ENCODE results near the gene CRTC1.
A peak's percentile ranks its signal among the peaks of the same experiment; 100 is the strongest.

Gene CRTC1

DNA sequence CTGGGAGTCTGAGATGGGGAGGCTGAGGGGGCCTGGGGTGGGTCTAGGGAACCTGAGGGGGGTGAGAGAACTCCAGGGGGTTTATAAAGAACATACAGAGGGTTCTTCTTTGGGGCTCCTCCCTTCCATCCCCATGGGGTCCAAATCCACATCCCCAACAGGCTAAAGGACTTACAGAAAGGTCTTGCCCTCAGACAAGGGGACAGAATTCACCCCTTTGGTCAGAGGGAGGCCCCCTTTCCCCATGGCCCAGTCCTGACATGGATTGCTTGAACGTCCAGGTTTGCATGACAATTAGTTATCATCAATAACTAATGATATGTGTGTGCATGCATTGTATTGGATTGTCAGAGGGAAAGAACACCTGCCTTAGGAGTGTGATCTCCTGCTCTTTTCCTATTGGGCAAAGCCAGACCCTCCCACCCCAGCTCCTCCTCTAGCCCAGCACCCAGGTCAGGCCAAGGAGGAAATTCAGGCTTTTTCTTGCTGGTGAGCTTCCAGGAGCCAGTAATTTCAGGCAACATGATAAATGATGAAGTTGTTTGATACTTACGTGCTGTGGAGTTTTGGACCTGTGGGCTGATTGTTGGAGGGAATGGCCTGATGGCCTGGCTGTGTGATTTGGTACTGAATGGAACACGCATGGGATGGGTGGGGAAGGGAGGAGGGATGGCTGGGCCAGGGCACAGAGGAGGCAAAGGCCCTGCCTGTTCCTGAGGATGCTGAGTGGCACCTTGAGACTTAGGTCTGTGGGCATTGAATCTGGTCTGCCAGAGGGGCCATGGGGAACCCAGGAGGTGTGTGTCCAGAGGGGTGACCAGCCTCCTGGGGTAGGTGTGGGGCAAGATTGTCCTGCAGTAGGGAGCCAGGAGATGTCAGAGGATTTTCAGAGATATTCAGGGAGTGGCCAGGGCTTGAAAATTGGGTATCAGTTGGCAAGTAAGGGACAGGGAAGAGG is 45.5 kb upstream of the CRTC1 start:
- TF ChIP-seq, protein P1, sequence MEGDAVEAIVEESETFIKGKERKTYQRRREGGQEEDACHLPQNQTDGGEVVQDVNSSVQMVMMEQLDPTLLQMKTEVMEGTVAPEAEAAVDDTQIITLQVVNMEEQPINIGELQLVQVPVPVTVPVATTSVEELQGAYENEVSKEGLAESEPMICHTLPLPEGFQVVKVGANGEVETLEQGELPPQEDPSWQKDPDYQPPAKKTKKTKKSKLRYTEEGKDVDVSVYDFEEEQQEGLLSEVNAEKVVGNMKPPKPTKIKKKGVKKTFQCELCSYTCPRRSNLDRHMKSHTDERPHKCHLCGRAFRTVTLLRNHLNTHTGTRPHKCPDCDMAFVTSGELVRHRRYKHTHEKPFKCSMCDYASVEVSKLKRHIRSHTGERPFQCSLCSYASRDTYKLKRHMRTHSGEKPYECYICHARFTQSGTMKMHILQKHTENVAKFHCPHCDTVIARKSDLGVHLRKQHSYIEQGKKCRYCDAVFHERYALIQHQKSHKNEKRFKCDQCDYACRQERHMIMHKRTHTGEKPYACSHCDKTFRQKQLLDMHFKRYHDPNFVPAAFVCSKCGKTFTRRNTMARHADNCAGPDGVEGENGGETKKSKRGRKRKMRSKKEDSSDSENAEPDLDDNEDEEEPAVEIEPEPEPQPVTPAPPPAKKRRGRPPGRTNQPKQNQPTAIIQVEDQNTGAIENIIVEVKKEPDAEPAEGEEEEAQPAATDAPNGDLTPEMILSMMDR (IDR thresholded peaks at IDR 0.05; ENCODE audit: insufficient read depth, low read depth, low read length, missing control alignments), result no peak
- peak overlapping the region; percentile 56 for H3K4me3 ChIP-seq (ENCODE audit: low read length)
- DNase-seq (ENCODE audit: low read depth), result peak; percentile 55

DNA sequence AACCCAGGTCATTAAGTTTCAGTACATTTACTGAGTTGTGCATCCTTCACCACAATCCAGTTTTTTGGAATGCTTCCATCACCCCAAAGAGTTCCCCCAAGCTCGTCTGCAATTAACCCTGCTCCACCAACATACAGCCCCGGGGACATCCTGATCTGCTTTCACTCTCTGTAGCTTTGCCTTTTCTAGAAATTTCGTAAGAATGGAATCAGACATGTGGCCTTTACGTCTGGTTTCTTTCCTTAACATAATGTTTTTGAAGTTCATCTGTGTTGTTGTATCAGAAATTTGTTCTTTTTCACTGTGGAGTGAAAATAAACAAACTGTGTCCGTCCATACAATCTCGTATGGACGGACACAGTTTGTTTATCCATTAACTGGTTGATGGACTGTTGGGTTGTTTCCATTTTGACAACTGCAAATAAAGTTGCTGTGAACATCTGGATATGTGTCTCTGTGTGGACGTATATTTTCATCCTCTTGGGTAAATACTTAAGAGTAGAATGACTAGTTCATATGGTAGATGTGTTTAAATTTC is 43.7 kb upstream of the CRTC1 start:
- no peak for DNase-seq (ENCODE audit: low read depth)
- TF ChIP-seq, protein P1 (IDR thresholded peaks at IDR 0.05; ENCODE audit: insufficient read depth, low read depth, low read length, missing control alignments), result no peak

DNA sequence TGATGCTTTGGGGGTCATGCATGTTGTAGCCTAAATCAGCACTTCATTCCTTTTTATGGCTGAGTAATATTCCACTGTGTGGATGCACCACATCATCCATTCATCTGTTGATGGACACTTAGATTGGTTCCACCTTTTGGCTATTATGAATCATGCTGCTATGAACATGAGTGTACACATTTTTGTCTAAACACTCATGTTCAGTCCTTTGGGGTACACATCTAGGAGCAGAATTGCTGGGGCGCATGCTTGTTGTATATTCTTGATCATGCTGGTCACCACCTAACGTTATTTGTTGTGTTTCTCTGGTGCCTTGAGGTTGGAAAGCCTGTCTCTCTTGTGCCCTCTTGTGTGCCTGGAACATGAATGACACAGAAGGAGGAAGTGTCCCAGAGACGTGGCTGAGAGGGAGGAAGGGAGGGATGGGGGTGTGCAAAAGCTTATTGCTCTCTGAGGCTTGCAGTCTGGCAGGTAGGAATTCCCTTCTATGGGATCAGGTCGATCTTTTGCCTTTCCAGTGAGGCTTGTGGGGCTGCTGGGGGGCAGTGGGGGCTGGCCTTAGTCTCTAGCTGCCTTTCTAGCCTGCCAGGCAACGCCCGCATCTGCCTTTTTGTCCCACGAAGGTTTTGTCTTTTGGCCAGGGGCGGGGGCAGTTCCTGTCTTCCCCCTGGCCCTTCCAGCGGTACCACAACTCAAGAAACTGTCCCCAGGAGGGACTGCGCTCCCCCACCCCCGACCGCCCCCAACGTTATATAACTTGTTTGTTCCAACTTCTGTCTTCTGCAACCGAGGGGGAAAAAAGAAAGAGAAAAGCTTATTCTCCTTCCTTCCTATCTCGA is 39.1 kb upstream of the CRTC1 start:
- TF ChIP-seq, protein P1 (IDR thresholded peaks at IDR 0.05; ENCODE audit: insufficient read depth, low read depth, low read length, missing control alignments), result no peak
- DNase-seq (ENCODE audit: low read depth), result peak; percentile 41
- H3K4me3 ChIP-seq (ENCODE audit: low read length), result no peak overlapping the region

More for the DNA sequence above, 43.7 kb upstream of the CRTC1 start:
- H3K4me3 ChIP-seq (ENCODE audit: low read length), result no peak overlapping the region

DNA sequence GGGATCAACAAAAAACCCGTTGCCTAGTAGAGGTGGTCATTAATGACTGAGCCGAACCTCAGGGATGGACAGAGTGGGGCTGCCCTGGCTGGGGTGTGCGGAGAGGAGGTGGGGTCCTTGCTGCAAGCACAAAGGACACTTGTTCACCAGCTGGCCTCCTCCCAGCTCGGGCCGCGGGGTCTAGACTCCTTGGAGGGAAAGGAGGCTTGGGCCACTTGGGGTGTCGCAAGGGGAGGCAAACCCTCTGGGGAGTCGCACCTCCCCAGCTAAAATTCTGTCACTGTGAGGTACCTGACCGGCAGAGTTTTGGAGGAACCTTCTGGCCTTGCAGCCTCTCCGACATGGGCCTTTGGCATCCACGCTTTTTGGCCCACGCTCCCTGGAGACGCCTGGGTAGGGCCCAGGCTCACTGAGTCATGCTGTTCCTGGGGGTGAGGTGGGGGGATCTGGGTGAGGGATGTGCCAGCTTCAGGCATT is 38.4 kb upstream of the CRTC1 start:
- no peak overlapping the region for H3K4me3 ChIP-seq (ENCODE audit: low read length)
- DNase-seq (ENCODE audit: low read depth), result no peak
- TF ChIP-seq, protein P1 (IDR thresholded peaks at IDR 0.05; ENCODE audit: insufficient read depth, low read depth, low read length, missing control alignments), result no peak

DNA sequence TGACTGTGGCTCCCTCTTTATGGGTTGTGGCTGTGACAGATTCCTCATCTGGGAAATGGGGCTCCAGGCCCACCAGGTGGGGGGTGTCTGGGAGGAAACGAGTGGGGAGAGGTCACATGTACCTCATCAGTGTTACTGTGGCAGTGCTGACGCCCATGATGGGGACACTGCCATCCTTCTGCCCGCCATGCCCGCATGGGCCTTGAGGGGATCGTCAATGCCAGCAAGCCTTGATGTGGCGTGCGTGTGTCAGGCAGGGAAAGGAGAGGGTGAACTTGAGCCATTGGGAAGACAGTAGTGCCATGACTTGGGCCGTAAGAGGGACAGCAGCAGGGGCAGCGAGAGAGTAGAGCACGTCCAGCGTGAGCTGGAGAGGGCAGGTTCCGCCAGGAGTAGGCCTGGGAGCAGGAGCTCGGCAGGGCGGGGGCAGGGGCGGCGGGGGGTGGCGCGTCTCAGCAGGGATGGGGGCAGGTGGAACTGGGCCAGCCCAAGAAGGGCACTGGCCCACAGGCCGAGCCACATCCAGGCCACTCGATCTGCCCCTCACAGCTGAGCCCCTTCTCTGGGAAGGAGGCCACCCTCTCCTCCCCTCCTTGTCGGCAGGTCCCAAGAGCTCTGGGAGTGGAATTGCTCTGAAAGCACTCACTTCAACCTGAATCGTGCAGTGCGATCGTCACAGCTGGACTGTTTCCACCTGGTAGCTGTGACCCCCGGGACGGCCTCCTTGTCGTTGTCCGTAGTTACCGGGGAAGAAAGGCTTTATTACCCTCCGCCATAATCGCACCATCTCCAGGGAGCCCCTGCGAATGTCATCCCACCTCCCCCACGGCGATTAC is 36.7 kb upstream of the CRTC1 start:
- TF ChIP-seq, protein P1 (IDR thresholded peaks at IDR 0.05; ENCODE audit: insufficient read depth, low read depth, low read length, missing control alignments), result no peak
- no peak for DNase-seq (ENCODE audit: low read depth)
- no peak overlapping the region for H3K4me3 ChIP-seq (ENCODE audit: low read length)

DNA sequence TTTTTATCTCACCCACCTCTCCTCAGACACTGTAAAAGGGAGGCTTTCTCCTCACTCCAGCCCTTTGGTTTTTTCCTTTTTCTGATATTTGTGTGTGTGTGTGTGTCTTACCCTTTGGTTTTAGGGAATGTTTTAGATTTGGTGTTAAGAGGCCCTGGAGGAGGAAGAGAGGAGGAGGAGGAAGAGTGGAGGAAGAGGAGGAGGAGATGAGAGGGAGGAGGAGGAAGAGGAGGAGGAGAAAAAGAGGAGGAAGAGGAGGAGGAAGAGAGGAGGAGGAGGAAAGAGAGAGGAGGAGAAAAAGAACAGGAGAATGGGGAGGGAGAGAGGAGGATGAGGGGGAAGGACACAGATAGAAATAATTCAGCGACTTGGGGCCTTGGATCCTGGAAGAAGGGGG is 36.1 kb upstream of the CRTC1 start:
- TF ChIP-seq, protein P1 (IDR thresholded peaks at IDR 0.05; ENCODE audit: insufficient read depth, low read depth, low read length, missing control alignments), result no peak
- H3K4me3 ChIP-seq (ENCODE audit: low read length), result no peak overlapping the region
- no peak for DNase-seq (ENCODE audit: low read depth)

All from epithelial cell of esophagus (primary cell).